Kidney tubule cell (primary cell): ENCODE measurements around the gene COL27A1.
A peak's percentile ranks its signal among the peaks of the same experiment; 100 is the strongest.
"Not testable (repeated sequence)": the region's sequence is repeated elsewhere in the genome, so short reads cannot be mapped to it uniquely, and the experiment has no call there.

ENCODE experiments used
- DNase-seq: peaks from one replicate; pipeline ENCODE4 v3.0.0-alpha.2; 2018; ENCODE audit warnings: low spot score

Gene COL27A1

DNA sequence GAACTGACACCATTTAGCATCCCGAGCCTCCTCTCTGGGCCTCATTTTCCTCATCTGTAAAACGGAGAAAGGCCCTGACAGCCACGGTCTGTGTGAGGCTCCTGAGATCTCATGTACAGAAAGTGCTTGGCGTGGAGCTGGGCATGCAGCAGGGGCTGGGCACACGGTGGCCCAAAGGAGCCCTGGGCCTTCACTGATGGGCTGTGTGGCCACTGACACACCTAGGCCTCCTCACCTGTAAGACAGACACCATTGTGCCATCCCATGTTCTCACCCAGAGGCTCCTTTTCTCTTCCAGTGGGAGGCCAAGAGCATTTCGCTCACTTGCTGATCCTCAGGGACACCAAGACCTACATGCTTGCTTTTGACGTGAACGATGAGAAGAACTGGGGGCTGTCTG lies 169.2 kb downstream of the COL27A1 start:
- DNase-seq, result no peak

- not testable (repeated sequence) for DNase-seq
These were observed 169.6 kb downstream of the COL27A1 start for GRCh38 chr9:114324965-114325364.

- DNase-seq, result not testable (repeated sequence)
These were observed 170.4 kb downstream of the COL27A1 start for GRCh38 chr9:114325684-114326254.

DNA sequence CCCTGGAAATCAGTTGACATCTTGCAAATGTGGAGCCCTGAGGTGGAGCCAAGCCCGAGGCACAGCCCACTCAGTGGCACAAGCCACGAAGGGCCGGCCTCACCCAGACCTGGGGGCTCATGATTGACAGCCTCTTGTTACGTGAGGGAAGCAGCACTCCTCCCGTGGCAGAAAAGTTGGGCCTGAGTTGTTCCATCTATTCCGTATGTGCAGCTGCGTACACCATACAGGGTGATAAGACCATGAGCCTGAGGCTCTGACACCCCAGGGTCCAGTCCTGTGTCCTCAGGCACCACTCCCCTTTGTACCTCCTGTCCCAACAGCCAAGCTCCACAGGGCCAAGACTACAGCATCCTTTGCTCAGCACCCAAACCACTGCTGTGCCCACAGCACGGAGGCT lies 172.4 kb downstream of the COL27A1 start:
- DNase-seq, result no peak

GRCh38 chr9:114328357-114328820 lies 173.1 kb downstream of the COL27A1 start:
- not testable (repeated sequence) for DNase-seq

- DNase-seq, result not testable (repeated sequence)
These were observed 173.7 kb downstream of the COL27A1 start for GRCh38 chr9:114328937-114329624.

- DNase-seq, result not testable (repeated sequence)
These were observed 174.3 kb downstream of the COL27A1 start, which contains the start of gene ORM2 for GRCh38 chr9:114329625-114330022. Gene ORM2, plus strand, starts transcription at chr9:114329869. Its CDS starts 36 bp downstream, at chr9:114329905.

GRCh38 chr9:114330636-114331035 lies 175.3 kb downstream of the COL27A1 start:
- DNase-seq, result no peak

DNA sequence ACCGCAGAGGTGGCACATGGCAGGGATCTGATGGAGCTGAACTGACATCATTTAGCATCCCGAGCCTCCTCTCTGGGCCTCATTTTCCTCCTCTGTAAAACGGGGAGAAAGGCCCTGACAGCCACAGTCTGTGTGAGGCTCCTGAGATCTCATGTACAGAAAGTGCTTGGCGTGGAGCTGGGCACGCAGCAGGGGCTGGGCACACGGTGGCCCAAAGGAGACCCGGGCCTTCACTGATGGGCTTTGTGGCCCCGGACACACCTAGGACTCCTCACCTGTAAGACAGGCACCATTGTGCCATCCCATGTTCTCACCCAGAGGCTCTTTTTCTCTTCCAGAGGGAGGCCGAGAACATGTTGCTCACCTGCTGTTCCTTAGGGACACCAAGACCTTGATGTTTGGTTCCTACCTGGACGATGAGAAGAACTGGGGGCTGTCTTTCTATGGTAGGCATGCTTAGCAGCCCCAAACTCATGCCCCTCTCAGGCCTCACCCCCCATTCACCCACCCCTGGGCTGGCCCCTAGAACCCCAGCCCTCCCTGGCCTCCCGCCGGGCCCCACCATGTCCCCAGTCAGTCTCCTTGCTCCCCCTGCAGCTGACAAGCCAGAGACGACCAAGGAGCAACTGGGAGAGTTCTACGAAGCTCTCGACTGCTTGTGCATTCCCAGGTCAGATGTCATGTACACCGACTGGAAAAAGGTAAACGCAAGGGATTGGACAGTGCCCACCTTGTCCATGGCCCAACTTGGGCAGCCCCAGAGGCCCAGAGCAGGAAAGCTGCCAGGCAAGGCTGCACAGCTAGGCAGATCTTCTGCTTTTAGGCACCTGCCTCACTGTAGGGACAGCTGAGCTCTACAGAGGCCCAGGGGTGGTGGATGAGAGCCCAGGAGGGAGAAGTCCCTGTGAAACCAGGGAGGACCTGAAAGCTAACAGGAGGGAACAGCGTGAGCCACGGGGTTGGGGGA lies 176.2 kb downstream of the COL27A1 start:
- DNase-seq, result not testable (repeated sequence)

GRCh38 chr9:114332474-114333040 lies 177.2 kb downstream of the COL27A1 start:
- not testable (repeated sequence) for DNase-seq

DNA sequence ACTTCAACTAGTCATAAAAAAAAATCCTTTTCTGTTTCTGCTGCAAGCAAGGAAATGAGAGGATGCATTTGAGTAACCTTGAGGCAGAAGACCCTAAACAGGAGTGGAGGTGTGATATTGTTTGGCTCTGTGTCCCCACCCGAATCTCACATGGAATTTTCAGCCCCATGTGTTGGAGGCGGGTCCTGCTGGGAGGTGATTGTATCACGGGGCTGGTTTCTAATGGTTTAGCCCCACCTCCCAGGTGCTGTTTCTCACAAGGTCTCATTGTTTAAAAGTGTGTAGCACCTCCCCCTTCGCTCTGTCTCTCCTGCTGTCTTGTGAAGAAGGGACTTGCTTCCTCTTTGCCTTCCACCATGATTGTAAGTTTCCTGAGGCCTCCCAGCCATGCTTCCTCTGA lies 178.4 kb downstream of the COL27A1 start:
- DNase-seq, result not testable (repeated sequence)

DNA sequence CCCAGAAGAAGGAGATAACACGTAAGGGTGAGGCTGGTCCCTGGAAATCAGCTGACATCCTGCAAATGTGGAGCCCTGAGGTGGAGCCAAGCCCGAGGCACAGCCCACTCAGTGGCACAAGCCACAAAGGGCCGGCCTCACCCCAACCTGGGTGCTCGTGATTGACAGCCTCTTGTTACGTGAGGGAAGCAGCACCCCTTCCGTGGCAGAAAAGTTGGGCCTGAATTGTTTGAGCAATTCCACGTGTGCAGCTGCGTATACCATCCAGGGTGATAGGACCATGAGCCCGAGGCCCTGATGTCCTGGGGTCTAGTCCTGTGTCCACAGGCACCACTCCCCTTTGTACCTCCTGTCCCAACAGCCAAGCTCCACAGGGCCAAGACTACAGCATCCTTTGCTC lies 179.2 kb downstream of the COL27A1 start:
- DNase-seq, result no peak

DNA sequence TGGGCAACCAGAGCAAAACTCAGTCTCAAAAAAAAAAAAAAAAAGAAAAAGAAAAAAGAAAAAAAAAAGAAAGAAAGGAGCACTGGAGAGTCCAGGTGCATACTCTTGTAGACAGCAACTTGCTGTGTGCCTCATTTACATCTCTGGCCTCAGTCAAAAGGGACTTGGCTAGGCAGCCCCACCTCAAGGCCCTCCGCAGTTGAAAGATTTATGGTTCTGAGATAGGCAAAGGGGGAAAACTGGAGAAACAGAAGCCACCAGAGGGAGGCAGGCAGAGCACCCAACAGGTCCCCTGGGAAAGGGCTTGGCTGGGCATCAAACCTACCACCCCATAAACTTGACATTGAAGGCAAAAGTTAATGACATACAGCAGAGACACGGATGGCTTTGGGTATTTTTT lies 180.4 kb downstream of the COL27A1 start:
- no peak for DNase-seq

GRCh38 chr9:114336157-114336556 lies 180.8 kb downstream of the COL27A1 start:
- DNase-seq, result no peak

- no peak for DNase-seq
These were observed 181.5 kb downstream of the COL27A1 start for GRCh38 chr9:114336699-114337395.

- DNase-seq, result no peak
These were observed 182.8 kb downstream of the COL27A1 start for GRCh38 chr9:114338187-114338586.

- DNase-seq, result peak; percentile 57
These were observed 184.0 kb downstream of the COL27A1 start for GRCh38 chr9:114339130-114339908.

DNA sequence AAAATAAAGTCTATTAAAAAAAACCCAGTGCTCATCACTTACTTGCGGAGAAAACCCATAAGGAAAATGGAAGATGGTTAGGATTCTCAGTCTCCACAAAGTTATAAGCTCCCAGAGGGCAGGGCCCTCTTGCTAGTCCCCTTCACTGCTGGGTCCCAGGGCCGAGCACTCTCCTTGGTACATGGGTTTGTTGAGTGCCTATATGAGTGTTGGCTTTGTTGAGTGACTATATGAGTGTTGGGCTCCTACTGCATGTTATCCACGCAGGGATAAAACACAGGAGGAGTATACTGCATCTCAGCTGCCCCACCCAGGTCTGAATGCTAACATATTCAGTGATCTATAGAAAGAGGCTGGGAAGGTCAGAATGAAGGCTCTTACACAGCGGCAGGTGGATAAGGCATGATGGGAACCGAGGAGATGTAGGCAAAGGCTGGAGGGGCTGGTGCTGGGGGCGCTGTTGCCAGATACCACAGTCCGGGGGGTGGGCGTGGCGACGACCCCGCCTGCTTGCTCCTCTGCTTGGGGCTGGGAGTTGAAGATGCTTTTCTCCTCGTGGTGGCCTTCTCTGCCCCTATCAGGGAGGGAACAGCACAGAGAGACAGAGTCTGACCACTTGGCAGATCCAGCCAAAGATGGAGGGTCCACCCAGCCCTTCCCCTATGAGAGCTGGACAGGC lies 186.0 kb downstream of the COL27A1 start:
- DNase-seq, result no peak

DNA sequence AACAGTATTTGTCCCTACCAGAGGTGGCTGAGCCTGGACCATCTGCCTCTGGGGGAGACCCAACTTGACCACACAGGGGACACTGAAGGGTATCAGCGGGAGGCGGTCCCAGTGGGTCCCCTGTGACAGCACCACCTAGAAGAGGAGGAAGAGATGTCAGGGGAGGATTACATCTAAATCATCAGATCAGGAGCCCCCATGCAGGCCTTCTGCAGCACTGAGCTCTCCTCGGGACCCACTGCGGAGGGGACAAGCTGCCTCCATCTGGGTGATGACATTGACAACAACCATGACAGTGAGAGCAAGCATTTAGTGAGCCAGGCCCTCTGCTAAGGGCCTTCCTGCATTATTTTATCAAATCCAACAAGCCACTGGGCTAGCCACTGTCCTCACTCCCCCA lies 186.7 kb downstream of the COL27A1 start:
- DNase-seq, result no peak
